SJSA1 (cell line): ENCODE data around the gene FOXA1. TPM values are rescaled to one million over a fixed set of nuclear protein-coding genes. Genes with fewer than 3 reads are reported as not detected.

Experiments used
- DNase-seq, 2 experiments: peaks; one replicate each; pipeline ENCODE4 v3.0.0-alpha.2; 2015 to 2020; ENCODE audit warnings: low spot score in 2 of 2, low read depth in 1 of 2
- H3K27ac ChIP-seq: fragments of 250-450 bp; sonication (Bioruptor Pico); 2 replicates; pipeline ENCODE4 v1.5.1; 2020; ENCODE audit warnings: mild to moderate bottlenecking, moderate library complexity
- H3K27me3 ChIP-seq: fragments of 250-450 bp; sonication (Bioruptor Pico); replicated peaks from 2 replicates; pipeline ENCODE4 v1.5.1; 2020; ENCODE audit warnings: mild to moderate bottlenecking, moderate library complexity
- H3K36me3 ChIP-seq: fragments of 250-450 bp; sonication (Bioruptor Pico); 2 replicates; pipeline ENCODE4 v1.5.1; 2020; ENCODE audit warnings: mild to moderate bottlenecking
- H3K4me1 ChIP-seq: fragments of 250-450 bp; sonication (Bioruptor Pico); replicated peaks from 2 replicates; pipeline ENCODE4 v1.6.1; 2021; ENCODE audit warnings: mild to moderate bottlenecking
- H3K4me3 ChIP-seq: fragments of 250-450 bp; sonication (Bioruptor Pico); 2 replicates; pipeline ENCODE4 v1.5.1; 2020; ENCODE audit warnings: mild to moderate bottlenecking
- H3K9me3 ChIP-seq: fragments of 250-450 bp; sonication (Bioruptor Pico); replicated peaks from 2 replicates; pipeline ENCODE4 v1.5.1; 2020; ENCODE audit warnings: mild to moderate bottlenecking
- total RNA-seq: library from RNA; depleted of rRNA; stranded (reverse); fragments of >200 nt; shearing (Covaris generic); gene quantifications from 2 replicates; pipeline ENCODE4 v1.2.3, GENCODE V29; 2014; rRNA removed

FOXA1 gene
- total RNA-seq = 0.87 TPM in 1 of 2 replicates, not detected in the other

DNA sequence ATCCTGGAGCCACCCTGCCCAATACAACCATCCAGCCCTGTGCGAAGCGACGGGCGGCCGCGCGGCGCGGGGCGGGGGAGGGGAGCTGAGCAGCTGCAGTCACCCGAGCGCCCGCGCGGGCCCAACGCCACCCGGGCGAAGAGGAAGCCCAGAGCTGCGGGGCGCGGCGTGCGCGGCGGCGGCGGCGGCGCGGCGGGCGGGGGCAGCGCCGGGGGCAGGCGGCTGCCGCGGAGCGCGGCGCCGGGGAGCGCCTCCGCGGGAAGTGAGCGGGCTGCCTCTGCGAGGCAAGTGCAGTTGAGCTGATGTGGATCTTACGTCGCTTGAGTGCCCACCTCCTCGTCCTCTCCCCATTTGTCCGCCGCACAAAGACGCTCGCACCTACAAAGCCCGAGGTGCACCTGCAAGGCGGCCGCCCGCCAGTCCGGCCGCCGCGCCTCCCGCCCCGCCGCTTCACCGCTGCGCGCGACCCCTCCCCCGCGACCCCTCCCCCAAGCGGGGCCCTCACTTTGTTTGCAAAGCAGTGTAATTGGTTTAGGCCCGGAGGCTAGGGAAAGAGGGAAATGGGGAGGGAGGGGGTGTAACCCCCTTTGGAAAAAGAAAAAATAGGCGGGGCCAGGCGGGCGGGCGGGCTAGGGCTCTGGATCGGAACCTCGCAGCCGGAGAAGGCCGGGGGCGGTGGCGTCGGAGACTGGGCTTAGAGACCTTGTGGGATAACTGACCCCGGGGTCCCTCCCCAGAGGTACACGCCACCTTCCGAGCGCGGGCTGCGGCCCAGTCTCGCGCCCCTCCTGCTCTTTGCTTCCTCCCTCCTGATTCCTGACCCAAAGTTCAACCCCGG is at the start of gene FOXA1, which contains the start of gene TTC6:
Gene FOXA1 (minus strand): TSS at position 279 of the 838 bp plus-strand sequence. CDS start 277 bp downstream, at position 2.
Gene TTC6 (plus strand): TSS at position 659 of the 838 bp plus-strand sequence. CDS start 26,436 bp downstream, outside the sequence.
- Histone ChIP-seq H3K27me3 (peaks cover 15% of the 10 kb centered on the region), H3K36me3 (no peaks in the 10 kb centered on the region), H3K27ac (no peak within 1 kb of the TSS), H3K9me3 (no peaks in the 10 kb centered on the region), H3K4me3 (peak within 1 kb of the TSS; percentile 52), H3K4me1 (peaks cover 9% of the 10 kb centered on the region)
- no peak for DNase-seq

DNA sequence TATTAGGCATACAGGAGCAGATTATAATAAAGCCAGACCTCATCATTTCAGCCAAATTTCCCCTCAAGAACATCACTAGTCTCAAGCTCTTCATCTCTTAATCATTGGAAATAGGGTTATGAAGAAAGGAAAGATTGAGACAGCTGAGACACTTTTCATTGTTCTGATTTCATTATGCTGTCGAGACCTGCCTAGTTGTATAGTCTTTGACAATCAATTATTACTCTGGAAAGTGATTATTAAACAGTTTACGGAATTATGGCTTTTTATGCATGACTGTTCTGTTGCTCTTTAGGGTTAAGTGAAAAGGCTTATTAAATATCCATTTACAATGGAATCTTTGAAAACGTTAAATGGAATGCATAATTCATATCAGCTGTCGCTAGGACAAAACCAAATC is 48.7 kb upstream of the FOXA1 start:
- no peaks in the 10 kb centered on the region for H3K27me3 ChIP-seq
- no peak overlapping the region for H3K27ac ChIP-seq
- H3K9me3 ChIP-seq = no peaks in the 10 kb centered on the region
- no peak for DNase-seq
- no peaks in the 10 kb centered on the region for H3K4me1 ChIP-seq
- no peak overlapping the region for H3K4me3 ChIP-seq
- H3K36me3 ChIP-seq = no peaks in the 10 kb centered on the region

DNA sequence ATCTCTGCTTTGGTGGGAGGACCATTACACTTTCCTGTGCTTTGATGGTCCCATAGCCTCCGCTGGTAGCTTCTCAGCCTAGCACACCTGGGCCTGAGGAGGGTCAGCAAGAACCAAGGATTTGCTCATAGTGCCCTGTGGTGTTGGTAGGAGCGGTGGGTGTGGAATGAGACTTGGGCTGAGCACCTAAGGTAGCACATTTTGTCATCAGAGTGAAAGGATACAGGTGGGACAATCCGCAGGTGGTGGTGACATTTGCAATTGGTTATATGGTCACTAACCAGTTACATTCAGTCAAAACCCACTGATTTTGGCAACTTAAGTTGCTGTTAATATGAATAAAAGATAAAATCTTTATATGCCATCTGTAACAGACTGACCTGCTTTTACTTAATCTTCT is 47.1 kb upstream of the FOXA1 start:
- Histone ChIP-seq H3K27ac (no peak overlapping the region), H3K36me3 (no peaks in the 10 kb centered on the region), H3K27me3 (no peaks in the 10 kb centered on the region), H3K9me3 (no peaks in the 10 kb centered on the region), H3K4me1 (no peaks in the 10 kb centered on the region), H3K4me3 (no peak overlapping the region)
- no peak for DNase-seq

DNA sequence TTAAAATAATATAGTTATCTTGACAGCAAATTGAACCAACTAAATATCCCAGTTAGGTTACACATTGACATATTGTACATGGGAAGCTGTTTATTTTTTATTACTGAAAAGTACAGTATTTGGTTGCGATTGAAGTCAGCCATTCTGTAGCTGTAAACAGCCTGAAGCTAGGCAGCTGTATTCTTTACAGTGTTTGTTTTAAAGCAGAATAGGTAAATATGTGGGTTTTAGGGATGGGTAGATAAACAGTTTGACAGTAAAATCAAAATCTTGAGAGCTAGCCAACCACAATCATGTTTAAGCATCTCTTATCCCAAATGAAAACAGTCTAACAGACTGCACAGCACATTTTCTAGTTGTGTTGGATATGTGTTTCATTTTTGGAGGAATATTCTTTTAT is 46.1 kb upstream of the FOXA1 start:
- peak in 1 of 2 experiments; percentile 5 for DNase-seq
- no peak overlapping the region for H3K27ac ChIP-seq

DNA sequence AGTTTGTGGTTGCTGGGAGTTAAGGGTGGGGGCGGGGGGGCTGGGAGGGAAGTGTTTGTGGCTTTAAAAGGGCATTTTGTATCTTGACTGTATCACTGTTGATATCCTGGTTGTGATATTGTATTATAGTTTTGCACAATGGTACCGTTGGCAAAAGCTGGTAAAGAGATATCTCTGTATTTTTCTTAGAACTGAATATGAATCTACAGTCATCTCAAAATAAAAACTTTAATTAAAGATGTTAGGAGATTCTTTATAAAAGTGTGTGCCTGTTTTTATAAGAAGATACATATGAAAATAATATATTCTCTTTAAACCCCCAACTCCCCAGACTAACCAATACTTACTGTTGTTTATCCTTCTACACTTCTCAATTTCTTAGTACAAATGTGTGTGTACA is 43.5 kb upstream of the FOXA1 start:
- DNase-seq = no peak
- H3K27me3 ChIP-seq = no peaks in the 10 kb centered on the region

More for the DNA sequence above, 46.1 kb upstream of the FOXA1 start:
- H3K4me1 ChIP-seq = no peaks in the 10 kb centered on the region
- no peaks in the 10 kb centered on the region for H3K9me3 ChIP-seq
- no peaks in the 10 kb centered on the region for H3K36me3 ChIP-seq
- no peaks in the 10 kb centered on the region for H3K27me3 ChIP-seq
- H3K4me3 ChIP-seq = no peak overlapping the region

DNA sequence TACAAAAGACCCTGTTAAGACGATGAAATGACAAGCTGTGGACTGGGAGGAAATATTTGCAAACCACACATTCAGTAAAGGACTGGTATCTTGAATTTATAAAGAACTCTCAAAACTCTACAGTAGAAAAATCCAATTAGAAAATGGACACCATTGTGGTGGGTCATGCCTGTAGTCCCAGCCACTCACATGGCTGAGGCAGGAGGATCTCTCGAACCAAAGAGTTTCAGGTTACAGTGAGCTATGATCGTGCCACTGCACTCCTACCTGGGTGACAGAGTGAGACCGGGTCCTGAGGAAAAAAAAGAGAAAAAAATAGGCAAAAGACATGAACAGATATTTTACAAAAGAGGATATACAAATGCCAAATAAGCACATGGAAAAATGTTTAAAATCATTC is 42.3 kb upstream of the FOXA1 start:
- DNase-seq = no peak
- Histone ChIP-seq H3K9me3 (no peaks in the 10 kb centered on the region), H3K36me3 (no peaks in the 10 kb centered on the region), H3K4me1 (no peaks in the 10 kb centered on the region), H3K27me3 (no peaks in the 10 kb centered on the region), H3K4me3 (no peak overlapping the region), H3K27ac (no peak overlapping the region)

More for the DNA sequence above, 43.5 kb upstream of the FOXA1 start:
- Histone ChIP-seq H3K36me3 (no peaks in the 10 kb centered on the region), H3K4me3 (no peak overlapping the region), H3K9me3 (no peaks in the 10 kb centered on the region), H3K4me1 (no peaks in the 10 kb centered on the region), H3K27ac (no peak overlapping the region)

DNA sequence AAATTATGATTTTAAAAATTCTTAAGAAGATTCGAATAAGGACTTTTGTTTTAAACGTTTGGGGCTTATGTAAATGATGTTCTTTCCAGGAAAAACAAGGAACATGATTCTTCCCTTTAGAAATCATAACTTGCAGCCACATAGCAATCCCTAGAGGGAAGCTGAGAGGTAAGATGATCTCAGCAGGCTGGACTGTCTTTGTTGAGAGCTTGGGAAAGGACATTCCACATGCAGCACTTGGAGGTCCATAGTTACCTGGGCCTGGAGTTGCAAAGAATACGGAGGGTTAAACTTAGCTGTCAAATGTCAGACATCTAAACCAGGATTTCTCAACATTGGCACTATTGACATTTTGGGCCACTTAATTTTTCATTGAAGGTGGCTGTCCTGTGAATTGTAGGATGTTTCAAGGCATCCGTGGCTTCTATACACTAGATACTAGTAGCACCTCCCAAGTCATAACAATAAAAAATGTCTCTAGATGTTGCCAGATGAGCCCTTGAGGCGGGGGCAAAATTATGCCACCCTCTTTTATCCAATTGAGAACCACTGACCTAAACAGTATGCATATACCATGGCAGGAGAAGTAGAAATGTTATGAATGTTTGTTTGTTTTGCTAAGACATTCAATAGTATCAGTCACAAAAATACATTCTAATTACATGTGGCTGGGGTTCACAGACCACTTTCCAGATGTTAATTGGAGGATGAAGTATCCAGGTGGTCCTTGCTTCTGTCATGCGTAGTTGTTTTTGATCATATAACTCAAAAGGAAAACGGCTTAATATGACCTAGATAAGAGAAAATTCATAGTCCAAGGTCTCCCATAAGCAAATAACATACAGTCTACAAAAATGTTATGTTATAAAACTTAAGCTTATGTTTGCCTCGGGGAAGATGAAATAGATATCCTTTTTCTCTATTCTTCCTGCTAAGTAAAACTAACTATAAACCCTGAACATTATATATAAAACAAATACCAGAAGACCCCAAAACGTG is 30.8 kb upstream of the FOXA1 start:
- Histone ChIP-seq H3K27me3 (no peaks in the 10 kb centered on the region), H3K4me3 (no peak overlapping the region), H3K27ac (no peak overlapping the region), H3K4me1 (no peaks in the 10 kb centered on the region), H3K36me3 (no peaks in the 10 kb centered on the region), H3K9me3 (no peaks in the 10 kb centered on the region)
- no peak for DNase-seq

DNA sequence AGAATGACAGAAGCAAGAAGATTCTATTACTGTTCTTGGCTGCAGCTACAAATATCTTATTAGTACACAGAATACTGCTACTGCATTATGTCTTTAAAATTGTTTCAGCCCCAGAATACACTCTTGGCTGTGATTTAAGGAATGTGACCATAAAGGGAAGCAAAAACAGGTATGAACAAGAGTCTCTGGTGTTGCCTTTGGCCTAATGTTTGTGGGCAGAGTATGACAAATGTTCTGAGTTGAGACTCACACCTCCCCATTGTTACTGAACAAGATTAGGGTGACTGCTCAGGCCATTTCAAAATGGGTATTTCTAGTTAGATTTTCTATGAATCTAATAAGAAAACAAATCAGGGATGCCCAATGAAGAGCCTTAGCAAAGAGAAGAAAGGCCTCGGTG is 28.9 kb upstream of the FOXA1 start:
- Histone ChIP-seq H3K4me3 (no peak overlapping the region), H3K36me3 (no peaks in the 10 kb centered on the region), H3K9me3 (no peaks in the 10 kb centered on the region), H3K27ac (no peak overlapping the region), H3K4me1 (no peaks in the 10 kb centered on the region), H3K27me3 (no peaks in the 10 kb centered on the region)
- no peak for DNase-seq

DNA sequence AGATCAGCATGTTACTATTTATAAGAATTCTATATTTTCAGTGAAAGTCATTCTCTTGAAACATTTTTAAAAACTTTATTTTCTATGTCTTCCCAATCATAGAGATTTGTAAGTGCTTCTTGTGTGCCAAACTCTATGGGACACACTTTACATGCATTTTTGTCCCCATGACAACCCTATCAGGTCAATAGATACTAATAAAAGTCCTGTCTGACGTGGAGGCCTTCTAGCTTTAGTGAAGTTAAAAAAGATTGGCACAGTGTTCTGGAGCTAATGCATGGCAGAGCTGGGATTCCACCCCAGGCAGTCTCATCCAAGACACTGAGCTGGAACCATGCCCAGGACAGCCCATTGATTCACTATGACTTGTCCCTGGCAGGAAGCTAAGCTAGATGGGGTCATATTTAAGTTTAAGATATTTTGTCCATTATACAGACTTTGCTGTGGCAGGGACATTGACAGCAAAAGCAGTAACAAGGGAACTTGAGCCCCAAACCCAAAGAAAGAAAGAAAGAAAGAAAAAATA is 28.4 kb upstream of the FOXA1 start:
- no peak for DNase-seq
- H3K27me3 ChIP-seq = no peaks in the 10 kb centered on the region
- H3K4me3 ChIP-seq = no peak overlapping the region
- no peaks in the 10 kb centered on the region for H3K9me3 ChIP-seq
- no peaks in the 10 kb centered on the region for H3K36me3 ChIP-seq
- no peak overlapping the region for H3K27ac ChIP-seq
- no peaks in the 10 kb centered on the region for H3K4me1 ChIP-seq

DNA sequence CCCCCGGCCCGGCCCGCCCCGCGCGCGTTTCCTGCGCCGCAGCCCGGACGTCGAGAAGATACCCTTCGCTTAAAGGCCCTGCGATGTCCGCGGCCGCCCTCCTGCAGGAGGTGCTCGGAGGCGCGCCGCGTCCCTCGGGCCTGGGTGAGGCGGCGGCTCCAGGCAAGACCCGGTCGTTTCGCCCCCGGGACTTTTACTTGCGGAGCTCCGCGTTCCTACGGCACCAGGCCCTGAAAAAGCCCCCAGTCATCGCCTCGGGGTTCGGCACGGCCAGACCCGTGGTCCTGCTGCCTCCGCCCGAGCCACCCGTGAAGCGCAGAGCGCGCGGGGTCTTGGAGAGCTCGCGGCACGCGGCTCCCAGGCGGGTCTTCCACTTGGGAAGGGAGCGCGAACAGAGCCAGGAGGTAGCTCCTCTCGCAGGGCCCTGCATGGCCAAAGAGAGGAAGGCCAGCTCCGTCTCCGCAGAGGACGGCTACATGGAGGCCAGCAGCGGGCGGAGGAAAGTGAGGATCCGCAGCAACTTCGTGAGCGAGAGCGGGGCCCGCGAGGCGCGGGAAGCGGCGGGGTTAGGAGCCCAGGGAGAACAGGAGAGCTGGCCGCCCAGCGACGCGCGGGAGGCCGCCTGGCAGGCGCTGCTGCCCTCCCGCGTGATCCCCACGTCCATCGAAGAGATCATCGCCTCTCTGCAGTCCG is 27.3 kb upstream of the FOXA1 start:
- Histone ChIP-seq H3K4me1 (no peaks in the 10 kb centered on the region), H3K9me3 (no peaks in the 10 kb centered on the region), H3K27ac (no peak overlapping the region), H3K36me3 (no peaks in the 10 kb centered on the region), H3K27me3 (no peaks in the 10 kb centered on the region), H3K4me3 (no peak overlapping the region)
- DNase-seq = no peak

DNA sequence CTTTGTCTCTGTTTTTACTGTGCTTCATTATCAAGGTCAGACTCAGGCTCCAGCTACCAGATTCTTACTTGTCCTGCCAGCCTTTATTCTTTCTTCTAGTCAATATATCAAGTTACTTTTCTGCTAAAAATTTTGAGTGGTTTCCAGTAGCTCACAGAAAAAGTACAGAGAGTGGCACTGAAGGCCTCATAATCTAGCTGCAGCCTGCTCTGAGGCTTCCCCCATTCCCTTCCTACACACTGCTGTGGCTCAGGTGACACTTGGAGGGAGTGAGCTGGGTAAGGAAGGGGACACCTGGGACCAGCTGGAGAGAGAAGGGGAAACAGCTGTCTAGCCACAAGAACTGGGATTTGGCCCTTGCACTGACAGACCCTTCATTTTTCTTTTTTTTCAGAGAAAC is 25.8 kb upstream of the FOXA1 start:
- no peaks in the 10 kb centered on the region for H3K36me3 ChIP-seq
- DNase-seq = no peak
- no peak overlapping the region for H3K27ac ChIP-seq

DNA sequence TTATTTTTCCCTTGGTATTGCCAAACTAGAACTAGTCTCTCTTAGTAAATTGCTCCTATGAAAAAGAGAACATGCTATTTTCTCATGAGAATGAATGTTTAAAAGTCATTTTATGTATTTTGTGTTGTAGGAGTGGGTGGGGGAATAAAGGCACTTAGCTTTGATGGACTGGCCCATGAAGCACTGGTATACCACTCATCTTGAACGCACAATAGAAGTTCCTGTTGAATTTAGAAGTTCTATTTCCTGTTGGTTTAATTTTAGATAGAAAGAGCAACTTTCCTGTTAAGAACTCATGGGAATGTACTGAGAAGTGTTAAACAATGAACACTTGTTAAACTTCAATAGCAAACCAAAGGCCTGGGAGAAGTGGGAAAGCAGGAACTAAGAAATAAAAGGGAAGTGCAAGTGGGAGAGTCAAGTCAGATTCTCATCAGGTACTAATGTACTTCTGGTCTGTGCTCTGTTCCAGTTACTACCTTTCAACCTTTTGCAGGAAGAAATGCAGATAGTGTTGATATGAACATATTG is 23.5 kb upstream of the FOXA1 start:
- DNase-seq = no peak
- Histone ChIP-seq H3K4me1 (no peaks in the 10 kb centered on the region), H3K27me3 (no peaks in the 10 kb centered on the region), H3K9me3 (no peaks in the 10 kb centered on the region), H3K36me3 (no peaks in the 10 kb centered on the region), H3K27ac (no peak overlapping the region), H3K4me3 (no peak overlapping the region)

More for the DNA sequence above, 25.8 kb upstream of the FOXA1 start:
- H3K9me3 ChIP-seq = no peaks in the 10 kb centered on the region
- no peaks in the 10 kb centered on the region for H3K27me3 ChIP-seq
- H3K4me3 ChIP-seq = no peak overlapping the region
- no peaks in the 10 kb centered on the region for H3K4me1 ChIP-seq

DNA sequence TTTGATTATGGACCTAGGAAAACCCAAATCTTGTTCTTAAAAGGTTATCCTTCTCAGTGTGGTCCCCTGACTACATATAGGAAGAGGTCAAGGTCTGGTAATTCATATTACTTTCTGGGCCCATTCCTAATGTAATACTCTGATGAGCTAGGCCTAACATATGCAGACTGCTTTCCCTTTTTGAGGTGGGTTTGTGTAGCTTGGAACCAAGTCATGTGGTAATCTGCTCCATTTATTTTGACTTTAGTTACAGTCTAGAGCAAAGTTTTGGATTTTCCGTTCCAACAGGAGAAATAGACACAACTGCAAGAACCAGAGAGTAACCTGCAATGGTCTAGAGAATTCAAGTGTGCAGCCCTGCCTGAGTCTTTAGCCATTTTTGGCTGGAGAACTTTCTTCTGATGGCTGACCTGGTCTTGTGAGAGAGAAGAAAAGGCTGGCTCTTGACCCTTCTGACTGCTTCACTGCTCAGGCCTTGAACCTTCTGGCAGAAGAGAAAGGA is 22.9 kb upstream of the FOXA1 start:
- no peak overlapping the region for H3K27ac ChIP-seq
- H3K36me3 ChIP-seq = no peaks in the 10 kb centered on the region
- DNase-seq = no peak
- no peak overlapping the region for H3K4me3 ChIP-seq
- H3K27me3 ChIP-seq = no peaks in the 10 kb centered on the region
- H3K4me1 ChIP-seq = no peaks in the 10 kb centered on the region
- H3K9me3 ChIP-seq = no peaks in the 10 kb centered on the region
